GM12865 (cell line): ENCODE data around the gene TUBGCP4.
A peak's percentile ranks its signal among the peaks of the same experiment; 100 is the strongest.

Source experiments
- DNase-seq: peaks from one replicate; pipeline ENCODE4 v3.0.0; 2010; ENCODE audit warnings: low read depth
- H3K4me3 ChIP-seq: 2 replicates; pipeline ENCODE4 v1.5.1; 2011; ENCODE audit warnings: mild to moderate bottlenecking, low read depth, low read length, control low read depth
- CTCF ChIP-seq: IDR thresholded peaks from 2 replicates; pipeline ENCODE4 v1.5.1; 2011; ENCODE audit warnings: low read length, control low read depth, low read depth, inconsistent platforms; ENCODE audit not compliant: insufficient read depth; ENCODE audit errors: missing control alignments

Gene TUBGCP4

GRCh38 chr15:43439268-43439667, 68.4 kb downstream of the TUBGCP4 start:
- no peak for DNase-seq
- H3K4me3 ChIP-seq: no peak overlapping the region
- no peak for TF ChIP-seq CTCF

- peak; percentile 57 for DNase-seq
- H3K4me3 ChIP-seq: no peak overlapping the region
- no peak for TF ChIP-seq CTCF
Observed at GRCh38 chr15:43440721-43441281, 69.9 kb downstream of the TUBGCP4 start.

- H3K4me3 ChIP-seq: no peak overlapping the region
- TF ChIP-seq CTCF: no peak
- peak; percentile 38 for DNase-seq
Observed at GRCh38 chr15:43441316-43441715, 70.4 kb downstream of the TUBGCP4 start.

GRCh38 chr15:43446344-43446743, 75.4 kb downstream of the TUBGCP4 start:
- no peak overlapping the region for H3K4me3 ChIP-seq
- DNase-seq: no peak
- no peak for TF ChIP-seq CTCF

- DNase-seq: no peak
- no peak for TF ChIP-seq CTCF
- H3K4me3 ChIP-seq: no peak overlapping the region
Observed at GRCh38 chr15:43449981-43450380, 79.1 kb downstream of the TUBGCP4 start.
